HL-60 (cell line): ENCODE data around the gene RNF180.
"Not testable (repeated sequence)": the region's sequence is repeated elsewhere in the genome, so short reads cannot be mapped to it uniquely, and the experiment has no call there.

Experiments used
- CTCF ChIP-seq: IDR thresholded peaks from one replicate; pipeline ENCODE4 v1.5.1; 2011; ENCODE audit warnings: low read length, control low read depth, inconsistent platforms; ENCODE audit not compliant: insufficient read depth
- GABPA ChIP-seq: IDR thresholded peaks from 2 replicates; pipeline ENCODE4 v1.6.1; 2012; ENCODE audit warnings: low read depth
- POLR2AphosphoS5 ChIP-seq: IDR thresholded peaks from 2 replicates; pipeline ENCODE4 v1.6.1; 2012; ENCODE audit warnings: low read depth
- SPI1 ChIP-seq: IDR thresholded peaks from 2 replicates; pipeline ENCODE4 v1.6.1; 2012; ENCODE audit warnings: low read depth, mild to moderate bottlenecking, borderline replicate concordance
- TF ChIP-seq, protein P1 (sequence below): IDR thresholded peaks from 2 replicates; pipeline ENCODE4 v1.6.1; 2012; ENCODE audit warnings: low read depth; ENCODE audit not compliant: insufficient replicate concordance

GRCh38 chr5:64225286-64225981 lies 59.8 kb downstream of the RNF180 start:
- not testable (repeated sequence) for TF ChIP-seq POLR2AphosphoS5, CTCF, GABPA, SPI1
- TF ChIP-seq, protein P1, sequence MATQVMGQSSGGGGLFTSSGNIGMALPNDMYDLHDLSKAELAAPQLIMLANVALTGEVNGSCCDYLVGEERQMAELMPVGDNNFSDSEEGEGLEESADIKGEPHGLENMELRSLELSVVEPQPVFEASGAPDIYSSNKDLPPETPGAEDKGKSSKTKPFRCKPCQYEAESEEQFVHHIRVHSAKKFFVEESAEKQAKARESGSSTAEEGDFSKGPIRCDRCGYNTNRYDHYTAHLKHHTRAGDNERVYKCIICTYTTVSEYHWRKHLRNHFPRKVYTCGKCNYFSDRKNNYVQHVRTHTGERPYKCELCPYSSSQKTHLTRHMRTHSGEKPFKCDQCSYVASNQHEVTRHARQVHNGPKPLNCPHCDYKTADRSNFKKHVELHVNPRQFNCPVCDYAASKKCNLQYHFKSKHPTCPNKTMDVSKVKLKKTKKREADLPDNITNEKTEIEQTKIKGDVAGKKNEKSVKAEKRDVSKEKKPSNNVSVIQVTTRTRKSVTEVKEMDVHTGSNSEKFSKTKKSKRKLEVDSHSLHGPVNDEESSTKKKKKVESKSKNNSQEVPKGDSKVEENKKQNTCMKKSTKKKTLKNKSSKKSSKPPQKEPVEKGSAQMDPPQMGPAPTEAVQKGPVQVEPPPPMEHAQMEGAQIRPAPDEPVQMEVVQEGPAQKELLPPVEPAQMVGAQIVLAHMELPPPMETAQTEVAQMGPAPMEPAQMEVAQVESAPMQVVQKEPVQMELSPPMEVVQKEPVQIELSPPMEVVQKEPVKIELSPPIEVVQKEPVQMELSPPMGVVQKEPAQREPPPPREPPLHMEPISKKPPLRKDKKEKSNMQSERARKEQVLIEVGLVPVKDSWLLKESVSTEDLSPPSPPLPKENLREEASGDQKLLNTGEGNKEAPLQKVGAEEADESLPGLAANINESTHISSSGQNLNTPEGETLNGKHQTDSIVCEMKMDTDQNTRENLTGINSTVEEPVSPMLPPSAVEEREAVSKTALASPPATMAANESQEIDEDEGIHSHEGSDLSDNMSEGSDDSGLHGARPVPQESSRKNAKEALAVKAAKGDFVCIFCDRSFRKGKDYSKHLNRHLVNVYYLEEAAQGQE = not testable (repeated sequence)
